Activated naive CD4-positive, alpha-beta T cell (primary cell): ENCODE results near the gene VN1R5.
"Not testable (repeated sequence)": the region's sequence is repeated elsewhere in the genome, so short reads cannot be mapped to it uniquely, and the experiment has no call there.

Source experiments
- DNase-seq, 4 experiments: peaks; one replicate each; lab custom pipeline; 2025; lab: John Stamatoyannopoulos, UW

VN1R5 gene

DNA sequence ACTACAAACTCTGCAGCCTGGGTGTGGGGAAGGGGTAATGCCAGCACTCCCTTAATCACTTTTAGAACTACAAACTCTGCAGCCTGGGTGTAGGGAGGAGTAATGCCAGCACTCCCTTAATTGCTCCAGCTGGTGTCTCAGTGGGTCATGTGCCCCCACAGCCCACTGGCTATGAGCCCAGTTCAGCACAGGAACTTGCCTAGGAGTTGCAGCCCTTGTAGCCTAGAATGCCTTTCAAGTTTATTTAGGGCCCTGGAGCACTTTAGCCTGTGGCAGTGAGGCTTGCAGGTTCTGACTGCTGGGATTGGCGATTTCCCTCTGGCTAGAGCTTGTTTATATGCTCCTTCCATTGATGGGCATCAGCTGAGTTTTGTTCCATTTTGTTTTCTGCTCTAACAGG lies 17.1 kb downstream of the VN1R5 start:
- DNase-seq: no peak

DNA sequence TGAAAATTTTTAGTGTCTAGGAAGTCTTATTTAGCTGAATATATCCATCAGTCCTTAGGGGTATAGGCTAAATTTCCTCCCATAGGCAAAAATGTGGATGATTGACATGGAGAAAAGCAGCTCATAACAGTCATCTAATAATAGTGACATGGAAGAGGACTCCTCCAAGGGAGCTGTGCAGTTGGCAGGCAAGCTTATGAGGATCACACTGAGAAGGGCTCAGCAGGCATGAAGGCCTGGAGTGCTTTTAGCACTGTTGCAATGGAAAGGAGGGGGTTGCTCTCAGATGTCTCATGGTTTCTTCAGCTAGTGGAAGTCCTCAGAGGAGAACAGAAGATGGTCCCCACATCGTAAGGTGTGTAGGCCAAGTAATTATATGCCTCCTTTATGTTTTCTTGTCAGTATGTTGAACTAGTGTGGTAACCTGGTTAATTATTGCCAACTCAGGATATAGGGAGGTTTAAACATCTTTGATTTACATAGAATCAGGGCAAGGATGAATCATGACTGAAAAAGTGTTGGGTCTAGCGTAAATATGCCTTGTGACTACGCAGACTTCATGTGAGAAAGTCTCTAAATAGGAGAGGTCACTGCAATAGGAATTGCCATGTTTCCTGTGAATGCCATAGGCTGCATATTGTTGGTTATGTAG lies 18.9 kb downstream of the VN1R5 start:
- no peak for DNase-seq

DNA sequence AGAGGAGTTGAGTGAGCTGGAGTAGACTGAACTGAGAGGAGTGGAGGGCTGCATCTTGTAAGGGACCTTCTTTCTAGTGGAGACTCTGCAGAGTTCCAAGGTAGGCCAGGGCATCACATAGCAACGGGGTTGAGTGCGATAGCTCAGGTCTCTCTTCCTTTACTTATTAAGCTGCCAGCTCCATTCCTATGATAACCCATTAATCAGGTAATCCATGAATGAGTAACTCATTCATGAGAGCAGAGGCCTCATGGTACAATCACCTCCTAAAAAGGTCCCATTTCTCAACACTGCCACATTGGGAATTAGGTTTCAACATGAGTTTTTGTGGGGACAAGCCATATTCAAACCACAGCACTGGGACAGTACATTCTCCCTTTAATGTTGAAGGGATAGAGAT lies 21.3 kb downstream of the VN1R5 start:
- DNase-seq: no peak

DNA sequence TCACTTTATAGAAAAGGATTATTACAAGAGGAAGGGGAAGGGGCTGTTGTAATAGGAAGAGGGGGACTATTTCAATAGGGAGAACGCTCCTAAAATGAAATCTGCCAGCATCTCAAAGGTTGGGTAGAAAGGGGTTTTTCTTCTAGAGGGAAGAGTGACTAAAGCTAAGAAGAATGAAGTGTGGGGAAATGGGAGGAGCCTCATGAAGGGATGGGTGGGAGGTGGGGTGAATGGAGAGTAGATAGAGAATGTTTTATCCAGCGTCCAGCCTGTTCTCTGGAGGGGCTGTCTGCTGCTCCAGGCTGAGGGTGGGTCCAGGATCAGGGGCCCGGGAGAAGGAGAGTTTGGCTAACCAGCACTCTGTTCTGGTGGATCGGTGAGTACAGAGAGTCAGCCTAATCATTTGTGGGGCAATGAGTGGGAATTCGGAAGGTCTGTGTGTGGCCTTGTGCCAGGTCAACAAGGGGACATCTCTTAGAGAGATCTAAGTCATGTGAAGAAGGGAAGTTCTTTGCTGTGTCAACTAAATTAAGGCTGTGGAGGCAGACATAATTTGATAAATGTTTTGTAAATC lies 25.2 kb downstream of the VN1R5 start:
- no peak for DNase-seq

DNA sequence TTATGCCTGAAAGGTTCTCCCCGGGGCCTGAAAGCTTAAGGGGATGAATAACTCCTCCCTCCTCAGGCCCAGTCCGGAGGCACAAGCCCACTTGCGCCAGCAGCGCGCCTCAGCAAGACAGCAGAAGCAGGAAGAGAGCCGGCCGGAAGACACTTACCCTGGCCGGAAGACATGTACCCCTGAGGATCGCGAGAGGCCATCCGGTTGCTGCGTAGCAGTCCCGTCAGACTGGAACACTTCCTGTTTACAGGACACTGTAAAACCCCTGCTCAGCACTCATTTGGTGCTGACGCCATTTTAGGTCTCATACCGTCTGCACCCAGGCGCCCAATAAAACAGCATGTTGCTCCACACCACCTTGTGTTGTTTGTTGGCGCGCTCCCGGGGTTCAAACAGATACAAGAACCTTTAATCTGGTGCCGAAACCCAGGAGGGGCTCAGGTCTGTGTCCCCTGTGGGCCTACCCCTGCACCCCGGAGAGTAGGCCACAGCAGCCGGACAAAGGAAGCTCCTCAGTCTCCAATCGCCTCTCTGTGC lies 30.3 kb downstream of the VN1R5 start:
- no peak for DNase-seq

DNA sequence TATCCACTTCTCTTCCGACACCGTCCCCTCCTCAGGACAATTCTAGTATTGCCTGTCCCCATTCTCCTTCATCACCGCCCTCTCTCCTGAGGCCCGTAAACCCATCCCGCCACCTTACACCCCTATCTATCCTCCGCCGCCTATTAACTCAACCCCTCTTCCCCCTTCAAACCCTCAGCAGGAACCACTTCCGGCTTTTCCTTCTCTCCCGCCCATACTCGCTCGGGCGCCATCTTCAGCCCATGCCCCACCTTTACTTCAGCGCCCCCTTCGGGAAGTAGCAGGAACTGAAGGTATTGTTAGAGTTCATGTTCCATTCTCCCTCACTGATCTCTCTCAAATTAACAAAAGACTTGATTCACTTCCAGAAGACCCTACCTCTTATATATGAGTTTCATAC lies 31.6 kb downstream of the VN1R5 start:
- no peak for DNase-seq

DNA sequence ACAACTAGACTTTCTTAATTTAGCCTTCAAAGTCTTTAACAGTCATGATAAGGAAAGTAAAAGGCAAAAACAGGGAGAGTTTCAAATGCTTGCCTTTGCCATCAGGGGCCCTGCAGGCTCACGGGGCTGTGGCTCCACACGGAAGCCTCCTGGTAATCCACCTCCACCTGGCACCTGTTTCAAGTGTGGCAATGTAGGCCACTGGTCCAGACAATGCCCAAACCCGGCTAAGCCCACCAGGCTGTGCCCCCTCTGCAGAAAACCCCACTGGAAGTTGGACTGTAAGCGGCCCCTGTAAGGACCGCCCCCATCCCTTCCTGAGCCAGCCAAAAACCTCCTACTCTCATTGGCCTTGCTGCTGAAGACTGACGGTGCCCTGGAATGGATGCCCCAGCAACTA lies 32.5 kb downstream of the VN1R5 start:
- no peak for DNase-seq

DNA sequence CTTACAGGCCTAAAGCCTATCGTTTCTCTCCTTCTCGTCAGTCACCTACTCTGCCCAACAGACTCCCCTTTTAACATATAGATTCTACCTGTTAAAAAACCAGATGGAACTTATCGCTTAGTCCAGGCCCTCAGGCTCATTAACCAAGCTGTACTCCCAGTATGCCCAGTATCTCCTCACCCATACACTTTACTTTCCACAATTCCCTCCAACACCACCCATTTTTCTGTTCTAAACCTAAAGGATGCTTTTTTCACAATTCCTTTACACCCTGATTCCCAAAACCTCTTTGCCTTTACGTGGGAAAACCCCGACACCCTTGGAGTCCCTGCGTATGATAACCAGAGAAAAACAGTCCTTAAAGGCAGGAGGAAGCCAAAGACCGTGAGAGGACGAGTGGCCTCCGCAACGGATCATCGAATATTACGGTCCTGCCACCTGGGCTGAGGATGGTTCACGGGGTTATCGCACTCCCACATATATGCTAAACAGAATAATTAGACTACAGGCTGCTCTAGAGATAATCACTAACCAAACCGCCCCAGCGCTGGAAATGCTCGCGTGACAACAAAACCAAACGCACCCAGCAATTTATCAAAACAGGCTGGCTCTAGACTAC lies 33.5 kb downstream of the VN1R5 start:
- not testable (repeated sequence) for DNase-seq

DNA sequence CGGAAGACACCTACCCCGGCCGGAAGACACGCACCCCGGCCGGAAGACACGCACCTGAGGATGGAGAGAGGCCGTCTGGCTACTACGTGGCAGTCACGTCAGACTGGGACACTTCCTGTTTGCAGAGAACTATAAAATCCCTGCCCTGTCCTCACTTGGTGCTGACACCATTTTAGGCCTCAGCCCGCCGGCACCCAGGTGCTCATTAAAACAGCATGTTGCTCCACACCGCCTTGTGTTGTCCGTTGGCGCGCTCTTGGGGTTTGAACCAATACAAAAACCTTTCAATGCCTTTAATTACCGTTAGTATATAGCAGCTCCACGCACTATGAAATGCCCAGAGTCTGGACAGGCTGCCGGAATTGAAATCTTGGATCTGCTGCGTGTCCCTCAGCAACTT lies 34.7 kb downstream of the VN1R5 start:
- no peak for DNase-seq

DNA sequence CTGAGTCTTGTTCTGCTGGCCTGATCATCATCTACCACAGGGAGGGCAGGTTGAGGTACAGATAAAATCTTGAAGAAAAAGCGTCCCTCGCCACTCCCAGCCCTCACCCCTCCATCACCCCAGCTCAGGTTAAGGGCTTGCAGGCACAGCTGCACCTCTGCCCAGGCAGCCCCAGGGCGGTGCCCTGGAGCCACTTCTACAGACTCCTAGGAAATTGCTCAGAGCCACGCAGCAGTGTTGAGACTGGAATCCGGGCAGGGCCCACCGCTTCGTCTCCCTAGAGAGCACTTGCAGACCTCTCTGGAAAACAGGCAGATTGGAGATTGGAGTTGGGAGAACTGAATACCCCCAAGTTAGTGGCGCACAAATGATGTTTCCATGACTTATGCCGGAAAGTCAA lies 35.3 kb downstream of the VN1R5 start:
- DNase-seq: no peak

DNA sequence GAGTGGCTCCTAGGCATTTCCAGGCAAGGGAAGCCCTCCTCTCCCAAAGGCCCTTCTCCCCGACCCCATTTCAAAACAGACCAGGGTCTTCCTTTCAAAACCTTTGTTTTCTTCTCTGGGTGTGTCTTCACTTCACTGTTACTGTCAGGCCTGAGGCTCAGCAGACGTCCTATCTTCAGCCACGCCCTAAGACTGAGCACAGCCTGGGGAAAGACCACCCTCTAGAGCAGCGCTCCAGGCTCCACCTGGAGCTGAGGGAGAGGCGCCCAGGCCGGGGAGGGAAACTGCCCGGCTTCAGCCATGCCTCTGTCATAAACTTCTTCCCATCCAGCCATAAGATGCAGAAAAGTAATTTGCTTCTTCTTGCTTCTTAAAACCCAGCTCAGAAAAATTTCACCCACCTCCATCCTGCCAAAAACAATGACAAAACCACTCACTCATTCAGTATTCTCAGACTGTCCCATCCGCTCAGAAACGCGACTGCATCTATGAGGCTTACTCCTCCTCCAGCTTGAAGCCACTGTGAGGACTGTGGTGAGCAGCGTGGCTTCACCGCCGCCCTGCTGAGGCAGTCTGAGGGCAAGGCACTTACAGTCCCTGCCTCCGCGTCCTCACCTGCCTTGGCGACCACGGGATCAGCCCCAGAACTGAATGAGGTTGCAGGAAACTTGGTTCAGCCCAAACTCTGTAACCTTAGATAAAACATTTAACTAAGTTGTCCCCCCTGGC lies 36.1 kb downstream of the VN1R5 start:
- no peak for DNase-seq

DNA sequence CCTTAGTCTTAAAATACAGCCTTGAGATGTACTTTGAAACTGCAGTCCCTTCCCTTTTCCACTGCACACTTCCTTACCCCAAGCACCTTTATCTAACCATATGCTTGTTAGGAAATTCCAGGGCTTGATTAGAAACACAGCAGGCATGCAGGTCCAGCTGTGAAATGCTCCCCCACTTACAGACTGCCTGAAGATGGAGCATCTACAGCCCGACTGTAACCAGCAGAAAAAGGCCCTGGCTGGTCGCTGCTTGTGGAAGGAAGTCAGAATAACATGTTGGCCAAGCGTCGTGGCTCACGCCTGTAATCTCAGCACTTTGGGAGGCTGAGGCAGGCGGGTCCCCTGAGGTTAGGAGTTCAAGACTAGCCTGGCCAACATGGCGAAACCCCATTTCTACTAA lies 37.2 kb downstream of the VN1R5 start:
- DNase-seq: no peak

DNA sequence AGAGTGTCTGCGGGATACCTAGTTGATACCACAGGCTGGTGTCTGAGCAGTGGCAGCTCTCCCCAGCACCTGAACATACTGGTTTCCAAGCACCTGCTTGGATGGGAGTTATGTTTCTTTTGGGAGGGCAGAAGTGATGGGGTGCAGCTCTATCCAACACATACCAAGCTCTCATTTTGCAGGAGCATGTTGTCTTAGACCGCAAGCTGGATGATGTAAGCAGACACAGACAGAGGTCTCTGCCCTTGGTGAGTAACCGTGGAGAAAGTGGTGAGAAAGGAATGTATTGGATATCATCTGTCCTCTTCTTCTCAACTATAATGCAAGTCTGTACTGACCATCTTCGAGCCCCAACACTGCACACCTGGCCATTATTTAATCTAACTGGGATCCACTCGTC lies 38.4 kb downstream of the VN1R5 start:
- DNase-seq: no peak

DNA sequence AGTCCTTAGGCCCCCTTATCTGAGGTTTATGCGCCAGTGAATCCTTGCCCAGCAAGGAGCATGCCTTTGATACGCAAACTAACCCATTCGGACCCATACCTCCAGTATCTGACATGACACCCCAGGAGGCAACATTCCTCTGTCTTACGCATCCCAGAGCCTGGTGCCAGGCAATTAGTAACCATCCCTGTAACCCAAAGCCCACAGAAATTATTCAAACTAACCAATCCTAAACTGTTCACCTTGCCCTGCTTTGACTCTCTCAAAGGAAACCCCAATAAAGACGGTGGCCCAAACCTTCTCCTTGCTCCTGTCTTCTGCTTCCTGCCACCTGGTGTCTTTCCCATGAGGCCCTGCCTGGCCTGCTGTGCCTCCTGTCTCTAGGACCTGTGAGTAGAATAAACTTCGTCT lies 39.4 kb downstream of the VN1R5 start:
- DNase-seq: no peak

DNA sequence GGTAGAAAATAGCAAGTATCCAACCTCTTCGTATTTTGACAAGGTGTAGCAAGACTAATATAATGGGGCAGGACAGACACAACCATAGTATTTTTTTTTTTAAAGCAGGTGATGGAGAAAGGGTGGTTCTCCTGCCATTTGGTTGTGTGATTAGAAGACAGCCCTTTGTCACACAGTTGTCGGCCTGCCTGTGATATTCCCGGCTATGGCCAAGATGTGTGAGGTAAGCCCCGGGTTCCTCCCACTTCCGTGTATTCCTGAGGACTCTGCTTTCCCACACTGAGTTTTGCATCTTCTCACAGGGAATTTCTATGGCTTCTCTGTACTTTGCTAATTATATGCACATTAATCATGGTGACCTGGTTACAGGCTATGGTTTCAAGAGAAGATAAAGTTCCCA lies 39.9 kb downstream of the VN1R5 start:
- no peak for DNase-seq

DNA sequence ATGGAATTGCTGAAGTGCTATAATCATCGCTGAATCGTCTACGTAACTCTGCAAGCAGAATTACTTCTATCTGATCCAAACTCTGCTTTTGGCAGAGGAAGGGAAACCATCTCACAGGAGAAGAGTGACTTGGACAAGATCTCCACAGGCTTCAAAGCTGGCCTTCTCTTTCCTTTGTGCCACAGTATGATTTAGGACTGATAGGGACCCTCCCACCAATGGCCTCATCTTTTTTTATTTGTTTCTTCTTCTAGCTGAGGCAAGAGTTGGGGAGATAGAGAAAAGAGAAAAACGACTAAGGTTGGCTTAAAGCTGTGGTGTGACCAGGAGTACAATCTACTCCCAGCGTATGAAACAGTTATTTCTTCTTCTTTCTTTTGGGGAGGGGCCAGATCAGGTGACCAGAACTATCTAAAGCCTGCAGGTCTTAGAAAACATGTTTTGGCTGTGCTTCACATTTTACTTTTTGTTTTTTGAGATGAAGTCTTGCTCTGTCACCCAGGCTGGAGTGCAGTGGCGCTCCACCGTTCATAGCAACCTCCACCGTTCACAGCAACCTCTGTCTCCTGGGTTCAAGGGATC lies 40.8 kb downstream of the VN1R5 start:
- no peak for DNase-seq

DNA sequence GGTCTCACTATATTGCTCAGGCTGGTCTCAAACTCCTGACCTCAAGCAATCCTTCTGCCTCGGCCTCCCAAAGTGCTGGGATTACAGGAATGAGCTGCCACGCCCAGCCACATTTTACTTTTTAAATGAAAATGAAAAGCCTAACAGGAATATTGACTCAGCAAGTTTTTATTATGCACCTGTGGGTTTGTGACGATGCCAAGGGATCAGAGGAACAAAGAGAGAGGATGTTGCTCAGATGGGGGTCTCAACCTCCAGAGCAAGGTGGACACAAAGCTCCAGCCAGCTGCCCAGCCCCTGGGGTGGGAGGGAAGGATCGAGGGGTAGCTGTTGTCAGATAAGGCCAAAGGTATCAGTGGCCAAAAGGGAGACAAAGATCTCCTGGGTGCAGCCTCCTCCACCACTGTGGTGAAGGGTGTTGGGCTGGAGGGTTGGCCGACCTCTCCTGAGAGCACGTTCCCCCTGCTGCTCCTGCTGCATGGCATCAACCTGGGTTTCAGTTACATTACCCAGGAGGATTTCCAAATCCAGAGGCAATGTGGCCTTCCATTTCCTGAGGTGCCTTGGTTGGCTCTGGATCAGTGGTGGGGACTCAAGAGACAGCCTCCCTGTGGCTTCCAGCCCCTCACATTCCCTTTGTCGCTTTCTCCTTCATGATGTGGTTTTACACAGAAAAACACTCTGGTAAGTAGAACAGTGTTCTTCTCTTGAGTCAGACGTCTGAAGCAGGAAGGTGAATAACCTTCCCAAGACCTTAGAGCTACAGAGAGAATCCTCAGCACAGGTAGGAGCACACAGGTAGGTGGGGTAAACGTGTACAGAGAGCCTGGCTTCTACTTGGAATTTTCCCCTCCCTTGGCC lies 41.6 kb downstream of the VN1R5 start:
- DNase-seq: no peak

DNA sequence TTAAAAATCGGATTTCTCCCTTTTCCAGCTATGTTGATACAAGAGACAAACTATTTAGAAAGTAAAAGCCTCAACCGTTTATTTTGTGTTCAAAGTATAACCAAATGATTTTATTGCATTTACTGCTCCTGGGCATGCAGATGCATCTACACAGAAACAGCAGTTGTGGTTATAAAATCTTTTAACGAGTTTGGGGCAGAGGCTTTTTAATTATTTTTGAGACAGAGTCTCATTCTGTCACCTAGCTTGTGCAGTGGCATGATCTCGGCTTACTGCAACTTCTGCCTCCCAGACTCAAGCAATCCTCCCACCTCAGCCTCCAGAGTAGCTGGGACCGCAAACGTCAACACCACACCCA lies 42.2 kb downstream of the VN1R5 start:
- DNase-seq: no peak

DNA sequence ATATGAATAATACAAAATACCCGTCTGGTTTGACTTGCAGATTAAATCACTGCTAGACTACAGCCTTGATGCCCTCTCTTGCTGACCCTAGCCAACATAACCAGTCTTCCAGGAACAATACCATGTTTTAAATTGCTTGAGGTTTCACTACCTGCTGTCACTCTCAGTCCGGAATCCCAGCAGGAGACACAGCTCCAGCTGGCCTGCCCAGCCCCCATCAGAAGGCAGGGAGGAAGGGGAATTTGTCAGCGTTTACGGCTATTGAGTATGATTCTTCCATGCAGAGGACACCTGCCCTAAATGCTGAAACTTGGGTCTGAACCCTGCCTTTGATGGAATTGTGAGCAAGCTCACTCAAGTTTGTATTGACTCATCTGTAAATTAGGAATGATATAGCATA lies 42.8 kb downstream of the VN1R5 start:
- DNase-seq: no peak

DNA sequence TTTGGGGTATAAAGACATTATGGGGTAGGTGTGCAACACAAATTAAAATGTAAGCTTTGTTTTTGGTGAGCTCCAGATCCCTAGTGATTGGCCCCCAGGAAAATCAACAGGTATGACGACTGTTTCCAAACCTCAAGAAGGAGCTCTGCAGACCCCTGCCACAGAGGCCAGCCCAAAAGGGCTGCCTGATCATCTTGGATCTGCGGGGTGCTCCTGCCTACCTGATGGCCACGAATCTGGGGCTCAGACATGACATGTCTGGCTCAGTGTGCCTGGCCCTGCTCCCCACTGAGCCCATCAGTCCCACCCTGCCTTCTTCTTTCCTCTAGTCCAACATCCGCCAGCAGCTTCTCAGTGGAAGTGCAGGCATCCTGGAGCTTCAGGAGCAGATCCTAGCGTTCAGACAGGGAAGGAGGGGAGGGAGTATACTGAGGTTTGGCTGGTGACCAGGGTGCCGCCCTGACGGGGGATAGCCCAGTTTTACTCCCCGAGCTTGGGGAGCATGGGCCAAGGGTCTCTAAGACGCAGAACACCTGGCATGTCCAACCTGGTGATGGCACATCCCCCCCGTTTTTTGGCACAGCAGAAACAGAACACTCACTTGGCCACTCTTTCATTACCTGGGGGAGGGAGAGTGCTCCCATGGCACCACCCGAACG lies 44.0 kb downstream of the VN1R5 start:
- DNase-seq: no peak

DNA sequence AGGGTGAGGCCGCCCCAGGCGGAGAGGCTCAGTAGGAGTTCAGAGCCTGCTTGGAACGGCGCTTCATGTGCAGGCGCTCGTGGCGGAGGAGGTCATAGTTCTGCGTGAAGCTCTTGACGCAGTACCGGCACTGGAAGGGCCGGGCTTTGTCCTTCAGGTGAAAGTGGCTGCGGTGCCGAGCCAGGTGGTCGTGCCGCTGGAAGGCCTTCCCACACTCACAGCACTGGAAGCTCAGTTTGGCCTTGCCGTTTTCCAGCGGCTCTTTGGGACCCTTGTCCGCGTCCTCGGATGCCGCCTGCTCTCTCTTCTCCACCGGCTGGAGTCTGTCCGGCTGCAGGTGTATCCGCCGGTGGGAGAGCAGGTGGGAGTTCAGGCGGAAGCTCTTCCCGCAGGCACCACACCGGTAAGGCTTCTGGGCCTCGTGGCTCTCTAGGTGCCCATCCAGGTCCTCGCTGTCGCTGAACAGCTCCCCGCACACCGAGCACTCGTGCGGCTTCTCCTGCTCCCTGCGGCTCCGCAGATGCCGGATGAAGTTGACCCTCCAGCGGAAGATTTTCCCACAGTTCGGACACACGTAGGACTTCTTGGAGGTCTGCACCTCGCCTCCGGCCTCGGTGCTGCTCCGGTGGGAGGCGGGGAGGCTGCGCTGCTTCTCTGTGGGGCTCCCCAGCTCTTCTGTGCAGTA lies 44.8 kb downstream of the VN1R5 start:
- no peak for DNase-seq
